SH-SY5Y (cell line): Measurements from ENCODE around the gene KCND2.

ENCODE experiments used
- GATA2 ChIP-seq: IDR thresholded peaks from 2 replicates; pipeline ENCODE4 v1.6.1; 2011; ENCODE audit warnings: mild to moderate bottlenecking, low read depth, low read length
- GATA3 ChIP-seq: IDR thresholded peaks from 2 replicates; pipeline ENCODE4 v1.6.1; 2011; ENCODE audit warnings: low read depth, mild to moderate bottlenecking, low read length, moderate library complexity

GRCh38 chr7:120716307-120716706, 443.3 kb downstream of the KCND2 start:
- no peak for TF ChIP-seq GATA3
- no peak for TF ChIP-seq GATA2
